ENCODE results near the gene IL11RA.

Gene IL11RA

GRCh38 chr9:34648673-34649072 lies 3.3 kb upstream of the IL11RA start:
- no peak for TF ChIP-seq CTCF (IDR thresholded peaks at IDR 0.05)
- TF ChIP-seq ZFX (IDR thresholded peaks at IDR 0.05; ENCODE audit: borderline replicate concordance), result no peak
- H3K27ac ChIP-seq, result no peak overlapping the region

DNA sequence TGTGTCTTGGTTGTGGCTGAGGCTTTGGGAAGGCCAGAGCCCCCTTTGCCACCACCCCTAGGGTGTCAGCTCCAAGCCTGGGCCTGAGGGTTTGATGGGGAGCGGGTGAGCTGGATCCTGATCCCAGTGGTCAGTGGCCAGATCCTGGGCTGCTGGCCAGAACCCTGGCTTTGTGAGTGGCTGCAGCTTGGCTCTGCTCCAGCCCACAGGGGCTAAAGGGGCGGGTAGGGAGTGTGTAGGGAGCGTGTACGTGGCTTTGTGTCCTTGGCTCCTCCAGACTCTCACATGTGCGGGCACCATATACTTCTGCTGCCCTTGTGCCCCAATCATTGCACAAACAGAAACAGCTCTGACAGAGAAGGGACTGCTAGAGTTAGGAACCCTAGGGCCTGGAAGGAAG lies 1.2 kb upstream of the IL11RA start:
- H3K27ac ChIP-seq, result peak overlapping the region; percentile 90
- TF ChIP-seq ZFX (IDR thresholded peaks at IDR 0.05; ENCODE audit: borderline replicate concordance) (no peak), CTCF (IDR thresholded peaks at IDR 0.05) (no peak)

- peak overlapping the region; percentile 90 for H3K27ac ChIP-seq
- TF ChIP-seq CTCF (IDR thresholded peaks at IDR 0.05) (no peak), ZFX (IDR thresholded peaks at IDR 0.05; ENCODE audit: borderline replicate concordance) (no peak)
Measured at GRCh38 chr9:34651321-34651720, 664 bp upstream of the IL11RA start.

- H3K27ac ChIP-seq, result peak overlapping the region; percentile 90
- TF ChIP-seq CTCF (IDR thresholded peaks at IDR 0.05) (no peak), ZFX (IDR thresholded peaks at IDR 0.05; ENCODE audit: borderline replicate concordance) (no peak)
Measured at GRCh38 chr9:34652602-34653000, 616 bp downstream of the IL11RA start.

DNA sequence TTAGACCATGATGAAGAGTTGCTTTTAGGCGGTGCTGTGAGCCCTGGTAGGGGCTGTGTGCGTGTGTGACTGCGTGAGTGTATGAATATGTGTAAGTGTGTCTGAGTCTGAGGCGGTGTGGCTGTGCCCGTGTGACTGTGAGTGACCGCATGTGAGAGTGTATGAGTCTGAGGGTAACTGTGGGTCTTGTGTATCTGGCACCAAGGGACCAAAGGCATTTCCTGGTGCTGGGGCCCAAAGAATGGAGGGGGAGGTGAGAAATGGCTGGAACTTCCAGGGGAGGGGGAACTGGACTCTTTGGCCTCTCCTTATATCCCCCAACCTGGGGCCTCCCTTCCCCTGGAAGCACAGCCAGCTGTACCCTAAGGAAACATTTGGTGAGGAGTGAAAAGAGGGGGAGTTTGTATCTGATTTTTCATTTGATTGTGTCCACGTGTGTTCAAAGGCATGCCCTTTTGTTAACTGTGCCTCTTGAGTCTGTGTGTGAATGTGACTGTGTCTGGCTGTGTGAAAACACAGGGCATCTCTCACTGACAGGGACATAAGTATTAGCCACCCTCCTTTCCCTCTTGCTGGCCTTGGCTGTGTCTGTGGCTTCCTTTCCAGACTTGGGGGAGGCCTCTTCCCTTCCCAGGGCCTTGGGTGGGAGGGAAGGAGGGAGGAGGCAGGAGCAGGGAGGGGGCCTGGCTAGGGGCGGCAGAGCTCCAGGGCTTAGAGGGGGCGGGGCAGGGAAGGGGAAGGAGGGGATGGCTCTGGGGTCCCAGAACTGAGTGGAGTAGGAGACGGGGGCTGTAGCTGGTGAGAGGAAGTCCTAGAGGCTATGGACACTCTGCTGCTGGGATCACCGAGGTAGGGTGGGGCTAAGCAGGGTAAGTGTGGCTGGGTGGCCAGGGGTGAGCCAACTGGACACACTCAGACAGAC lies 1.4 kb downstream of the IL11RA start:
- H3K27ac ChIP-seq, result peak overlapping the region; percentile 90
- TF ChIP-seq ZFX (IDR thresholded peaks at IDR 0.05; ENCODE audit: borderline replicate concordance) (no peak), CTCF (IDR thresholded peaks at IDR 0.05) (no peak)

DNA sequence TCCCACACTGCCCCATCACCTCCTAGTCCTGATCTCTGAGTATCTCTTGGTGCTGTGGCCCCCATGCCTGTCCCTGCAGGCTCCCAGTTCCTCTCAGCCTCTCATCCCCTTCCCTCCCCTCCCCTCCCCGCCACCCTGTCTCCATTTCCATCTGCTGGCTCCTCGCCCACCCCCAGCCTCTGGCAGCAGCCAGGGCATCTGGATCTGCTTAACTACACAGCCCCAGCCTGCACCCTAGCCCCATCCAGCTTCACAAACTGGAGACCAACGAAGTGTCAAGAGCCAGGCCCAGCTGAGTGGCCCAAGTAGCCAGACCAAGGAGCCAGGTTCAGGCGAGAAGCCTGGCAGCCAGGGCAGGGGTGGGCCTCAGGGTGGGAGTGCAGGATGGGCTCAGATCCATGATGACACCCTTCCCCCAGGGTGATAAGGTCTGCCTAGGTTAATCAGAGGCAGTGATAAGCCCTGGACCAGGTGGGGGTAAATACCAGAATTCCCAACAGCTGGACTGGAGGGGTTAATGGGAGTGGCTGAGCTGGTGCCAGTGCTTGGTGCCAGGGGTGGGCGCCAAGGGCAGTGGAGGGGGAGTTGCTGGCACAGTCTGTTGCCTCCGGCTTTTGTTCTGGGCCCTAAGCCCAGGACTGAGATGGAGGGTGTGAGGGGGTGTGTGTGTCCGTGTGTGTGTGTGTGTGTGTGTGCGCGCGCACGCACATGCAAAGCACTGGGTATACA lies 2.5 kb downstream of the IL11RA start:
- TF ChIP-seq ZFX (IDR thresholded peaks at IDR 0.05; ENCODE audit: borderline replicate concordance) (no peak), CTCF (IDR thresholded peaks at IDR 0.05) (no peak)
- H3K27ac ChIP-seq, result no peak overlapping the region

GRCh38 chr9:34655394-34655793 lies 3.4 kb downstream of the IL11RA start:
- H3K27ac ChIP-seq, result no peak overlapping the region
- TF ChIP-seq ZFX (IDR thresholded peaks at IDR 0.05; ENCODE audit: borderline replicate concordance), result no peak
- no peak for TF ChIP-seq CTCF (IDR thresholded peaks at IDR 0.05)
